GM20431 (cell line): ENCODE measurements around the gene MYO9B.

Experiments
- in situ Hi-C: fragments of 300-500 bp; cut with MseI, MboI; formaldehyde crosslinking; loops from one replicate; pipeline ENCODE4 v1.15.0; 2020; ENCODE audit warnings: low sequenced_read_pairs; ENCODE audit not compliant: unreplicated experiment

The MYO9B gene

DNA sequence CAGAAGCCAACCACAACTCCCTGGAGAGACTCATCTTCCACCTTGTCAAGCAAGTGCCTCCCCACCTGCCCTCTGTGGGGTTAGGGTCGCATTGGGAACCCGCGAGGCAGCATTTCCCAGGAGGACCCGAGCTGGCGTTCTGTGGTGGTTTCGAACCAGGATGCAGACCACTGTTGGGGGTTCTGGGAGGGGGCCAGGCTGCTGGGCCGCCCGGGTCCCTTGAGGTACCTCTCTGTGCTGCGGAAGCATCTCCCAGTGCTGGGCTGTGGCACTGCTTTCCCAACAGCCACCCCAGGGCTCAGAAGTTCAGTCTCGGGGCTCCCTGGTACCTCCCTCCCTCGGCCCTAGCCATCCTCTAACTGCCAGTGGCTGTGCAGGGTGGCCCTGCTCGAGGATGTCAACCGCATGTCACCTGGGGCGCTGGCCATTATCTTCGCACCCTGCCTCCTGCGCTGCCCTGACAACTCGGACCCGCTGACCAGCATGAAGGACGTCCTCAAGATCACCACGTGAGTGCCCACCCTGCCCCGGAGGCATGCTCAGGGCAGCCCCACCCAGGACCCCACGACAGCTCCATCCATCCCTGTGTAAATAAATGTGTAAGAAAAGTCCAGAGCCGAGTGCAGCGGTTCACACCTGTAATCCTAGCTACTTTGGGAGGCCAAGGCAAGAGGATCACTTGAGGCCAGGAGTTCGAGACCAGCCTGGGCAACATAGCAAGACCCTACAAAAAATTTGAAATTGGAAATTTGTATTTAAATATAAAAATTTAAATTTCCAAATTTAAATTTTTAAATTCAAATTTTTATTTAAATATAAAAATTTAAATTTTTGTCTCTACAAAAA lies 131.4 kb downstream of the MYO9B start:
- in situ Hi-C loops = no loop called here

DNA sequence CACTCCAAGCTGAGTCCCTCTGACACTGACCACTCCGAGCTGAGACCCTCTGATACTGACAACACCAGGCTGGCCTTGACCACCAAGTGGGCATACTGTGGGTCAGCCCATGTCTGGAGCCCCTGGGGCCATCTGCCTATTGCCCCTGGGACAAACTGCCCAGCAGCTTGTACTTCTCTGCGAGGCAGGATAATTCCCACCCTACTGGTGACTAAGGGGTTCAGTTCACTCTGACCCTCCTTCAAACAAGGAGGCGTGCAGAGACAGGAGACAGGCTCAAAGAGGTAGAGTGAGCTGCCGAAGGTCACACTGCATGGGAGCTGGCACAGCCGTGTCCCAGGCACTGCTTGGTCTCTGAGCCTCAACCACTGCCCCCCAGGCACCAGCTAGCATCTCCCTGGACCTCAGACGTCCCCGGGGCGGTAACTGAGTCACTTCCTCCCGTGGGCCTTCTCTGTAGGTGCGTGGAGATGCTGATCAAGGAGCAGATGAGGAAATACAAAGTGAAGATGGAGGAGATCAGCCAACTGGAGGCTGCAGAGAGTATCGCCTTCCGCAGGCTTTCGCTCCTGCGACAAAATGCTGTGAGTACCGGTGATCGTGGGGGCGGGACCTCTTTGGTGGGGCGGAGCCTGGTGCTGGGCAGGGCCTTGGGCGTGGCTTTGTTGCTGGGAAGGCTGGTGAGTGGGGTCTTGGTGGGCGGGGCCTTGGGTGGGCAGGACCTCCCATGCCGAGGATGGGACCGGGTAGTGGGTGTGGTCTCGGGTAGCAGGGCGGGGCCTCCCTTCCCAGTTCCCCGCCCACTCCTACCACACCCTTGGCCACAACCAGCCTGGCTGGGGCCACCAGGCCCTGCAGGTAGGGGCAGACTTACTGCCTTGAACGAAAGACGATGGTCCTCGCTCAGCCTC lies 133.8 kb downstream of the MYO9B start:
- in situ Hi-C loops = no loop called here

DNA sequence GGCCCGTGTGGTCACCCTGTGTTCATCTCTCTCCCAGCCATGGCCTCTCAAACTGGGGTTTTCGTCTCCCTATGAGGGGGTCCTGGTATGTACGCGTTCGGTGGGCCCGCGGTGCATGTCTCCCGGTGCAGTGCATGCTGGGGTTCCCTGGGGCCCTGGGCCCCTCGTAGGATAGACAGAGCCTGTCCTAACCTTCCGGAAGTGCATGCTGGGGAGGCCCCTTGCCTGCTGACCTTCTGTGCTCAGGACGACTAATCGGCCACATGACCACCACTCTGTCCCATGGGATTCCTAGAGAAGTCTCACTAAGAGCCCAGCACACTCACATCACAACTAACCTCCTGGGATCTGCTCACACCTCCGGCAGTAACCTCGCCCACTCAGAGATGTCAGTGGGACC lies 134.7 kb downstream of the MYO9B start:
- in situ Hi-C loops = no loop called here

DNA sequence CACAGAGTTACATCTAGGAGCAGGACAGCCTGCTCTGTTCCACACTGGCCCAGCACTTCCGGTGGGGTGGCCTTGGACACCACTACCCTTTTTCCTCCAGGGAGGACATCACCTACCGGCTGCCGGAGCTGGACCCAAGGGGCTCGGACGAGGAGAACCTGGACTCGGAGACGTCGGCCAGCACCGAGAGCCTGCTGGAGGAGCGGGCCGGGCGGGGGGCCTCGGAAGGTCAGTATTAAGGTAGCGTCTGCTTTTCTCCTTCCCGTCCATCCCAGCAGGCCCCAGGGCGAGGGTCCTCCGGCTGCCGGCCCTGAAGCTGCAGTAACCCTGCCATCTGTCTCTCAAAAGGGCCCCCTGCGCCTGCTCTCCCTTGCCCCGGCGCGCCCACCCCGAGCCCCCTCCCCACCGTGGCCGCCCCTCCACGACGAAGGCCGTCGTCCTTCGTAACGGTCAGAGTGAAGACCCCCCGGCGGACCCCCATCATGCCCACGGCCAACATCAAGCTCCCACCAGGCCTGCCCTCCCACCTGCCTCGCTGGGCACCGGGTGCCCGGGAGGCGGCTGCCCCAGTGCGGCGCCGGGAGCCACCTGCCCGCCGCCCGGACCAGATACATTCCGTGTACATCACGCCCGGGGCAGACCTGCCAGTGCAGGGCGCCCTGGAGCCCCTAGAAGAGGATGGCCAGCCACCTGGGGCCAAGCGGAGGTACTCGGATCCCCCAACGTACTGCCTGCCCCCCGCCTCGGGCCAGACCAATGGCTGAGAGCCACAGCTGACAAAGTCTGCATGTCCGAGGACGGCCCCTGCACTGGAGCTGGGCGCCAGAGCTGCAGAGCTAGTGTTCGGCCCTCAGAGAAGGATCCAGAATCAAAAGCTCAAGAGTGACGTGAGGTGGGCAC lies 136.2 kb downstream of the MYO9B start:
- in situ Hi-C loops = no loop called here

DNA sequence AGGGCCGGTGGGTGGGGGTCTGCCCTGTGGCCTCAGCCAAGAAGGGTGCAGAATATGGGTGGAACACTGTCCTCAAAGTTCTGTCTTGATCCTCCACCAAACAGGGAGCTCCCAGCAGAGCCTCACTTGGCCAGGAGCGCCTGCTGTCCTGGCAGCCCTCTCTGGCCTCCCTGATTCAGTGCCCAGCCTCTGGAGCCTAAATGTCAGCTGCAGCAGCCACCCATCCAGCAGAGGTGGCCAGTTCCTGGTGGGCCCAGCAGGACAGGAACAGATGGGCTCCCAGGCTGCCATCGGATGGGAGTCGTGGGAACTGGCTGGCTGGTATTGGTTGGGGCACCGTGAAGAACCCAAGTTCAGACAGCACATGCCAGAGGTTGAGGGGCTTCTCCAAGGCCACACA lies 137.8 kb downstream of the MYO9B start:
- in situ Hi-C loops = no loop called here

DNA sequence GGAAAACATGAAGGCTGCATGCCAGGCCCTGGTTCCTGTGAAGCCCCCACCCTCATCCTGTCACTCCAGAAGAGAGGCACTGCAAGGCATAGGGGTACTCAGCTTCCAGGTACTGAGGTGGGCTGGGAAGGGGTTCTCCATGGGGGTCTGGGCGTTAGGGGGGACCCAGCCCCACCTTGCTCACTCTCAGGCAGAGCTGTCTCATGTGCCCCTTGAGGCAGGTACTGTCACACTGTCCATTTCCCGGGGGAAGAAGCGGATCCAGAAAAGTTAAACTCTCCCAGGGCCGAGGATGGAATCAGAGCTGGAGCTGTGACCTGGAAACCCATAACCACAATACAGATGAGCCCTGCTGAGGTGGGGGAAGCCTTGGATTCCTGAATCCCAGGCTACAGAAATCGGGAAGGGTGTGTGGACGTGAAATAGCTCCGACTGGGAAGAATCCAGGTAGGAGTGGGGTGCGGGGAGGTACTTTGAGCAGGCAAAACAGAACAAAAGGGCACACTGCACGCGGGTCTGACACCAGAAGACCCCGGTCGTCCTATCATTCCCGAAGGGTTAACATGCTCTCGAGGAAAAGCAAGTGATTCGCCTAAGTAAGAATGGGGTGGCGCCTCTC lies 139.0 kb downstream of the MYO9B start:
- in situ Hi-C loops = no loop called here

DNA sequence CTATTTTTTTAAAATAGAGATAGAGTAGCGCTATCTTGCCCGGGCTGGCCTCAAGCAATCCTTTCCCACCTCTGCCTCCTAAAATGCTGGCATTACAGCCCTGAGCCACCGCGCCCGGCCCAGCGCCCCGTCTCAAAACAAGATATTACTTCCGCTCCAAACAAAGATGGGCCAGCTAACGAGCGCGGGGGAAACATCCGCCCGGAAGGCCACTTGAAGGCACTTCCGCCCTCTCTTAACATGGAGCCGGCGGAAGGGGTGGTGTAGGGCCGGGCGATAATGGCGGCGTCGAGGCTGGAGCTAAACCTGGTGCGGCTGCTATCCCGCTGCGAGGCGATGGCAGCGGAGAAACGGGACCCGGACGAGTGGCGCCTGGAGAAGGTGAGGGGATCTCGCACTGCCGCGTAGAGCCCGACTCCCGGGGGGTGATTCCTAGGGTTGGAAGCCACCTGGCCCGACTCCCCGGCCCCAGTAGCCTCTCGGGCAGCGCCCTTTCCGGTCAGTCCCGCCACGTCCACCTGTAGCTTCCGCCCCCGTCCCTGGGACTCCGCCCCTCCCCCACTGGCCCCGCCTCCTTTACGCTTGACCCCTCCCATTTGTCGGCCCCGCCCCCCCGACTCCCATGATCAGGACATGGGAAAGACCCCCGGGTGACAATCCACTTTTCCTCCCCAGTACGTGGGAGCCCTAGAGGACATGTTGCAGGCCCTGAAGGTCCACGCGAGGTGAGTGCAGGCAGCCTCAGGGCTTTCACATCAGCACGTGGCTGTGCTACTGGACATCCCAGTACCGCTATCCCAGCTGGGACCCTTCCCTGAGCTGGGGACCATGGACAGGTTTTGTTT lies 139.8 kb downstream of the MYO9B start, which contains the start of gene USE1:
Gene USE1, plus strand, starts transcription at position 231 of the 845 bp plus-strand sequence. Its CDS starts 49 bp downstream, at position 280.
- in situ Hi-C loops = no loop called here

DNA sequence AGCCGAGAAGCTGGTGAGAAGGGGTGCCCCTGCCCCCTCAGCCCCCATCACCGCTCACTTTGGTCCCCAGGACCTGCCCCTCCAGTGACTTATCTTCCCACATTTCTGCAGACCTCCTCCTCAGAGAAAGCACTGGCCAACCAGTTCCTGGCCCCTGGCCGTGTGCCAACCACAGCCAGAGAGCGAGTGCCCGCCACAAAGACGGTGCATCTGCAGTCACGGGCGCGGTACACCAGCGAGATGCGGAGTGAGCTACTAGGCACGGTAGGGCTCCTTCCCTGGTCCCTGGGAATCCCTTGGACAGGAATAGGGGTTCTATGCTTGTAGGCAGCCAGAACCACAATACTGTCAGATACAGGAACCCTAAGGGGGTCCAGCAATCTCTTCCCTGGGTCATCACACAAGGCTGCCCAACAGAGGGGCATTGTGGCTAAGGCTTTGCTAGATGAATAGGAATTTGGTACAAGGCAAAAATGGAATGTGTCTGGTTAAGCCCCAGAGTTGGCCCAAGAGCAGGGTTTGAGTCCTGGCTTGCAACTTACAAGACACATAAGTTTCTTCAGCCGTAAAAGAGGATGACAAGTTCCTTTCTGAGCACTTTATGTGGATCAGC lies 140.6 kb downstream of the MYO9B start:
- in situ Hi-C loops = no loop called here

DNA sequence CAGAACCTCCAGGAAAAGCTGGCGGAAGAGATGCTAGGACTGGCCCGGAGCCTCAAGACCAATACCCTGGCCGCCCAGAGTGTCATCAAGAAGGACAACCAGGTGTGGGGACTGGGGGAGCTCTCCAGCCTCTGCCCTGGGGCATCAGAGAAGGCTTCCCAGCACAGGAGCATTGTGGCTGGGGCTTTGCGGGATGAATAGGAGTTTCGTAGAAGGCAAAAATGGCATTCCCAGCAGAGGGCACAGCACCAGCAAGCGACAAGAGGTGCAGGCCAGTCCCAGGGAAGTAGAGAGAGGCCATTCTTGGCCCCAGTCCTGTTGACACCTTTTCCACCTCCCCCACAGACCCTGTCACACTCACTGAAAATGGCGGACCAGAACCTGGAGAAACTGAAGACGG lies 143.7 kb downstream of the MYO9B start:
- in situ Hi-C loops = no loop called here

DNA sequence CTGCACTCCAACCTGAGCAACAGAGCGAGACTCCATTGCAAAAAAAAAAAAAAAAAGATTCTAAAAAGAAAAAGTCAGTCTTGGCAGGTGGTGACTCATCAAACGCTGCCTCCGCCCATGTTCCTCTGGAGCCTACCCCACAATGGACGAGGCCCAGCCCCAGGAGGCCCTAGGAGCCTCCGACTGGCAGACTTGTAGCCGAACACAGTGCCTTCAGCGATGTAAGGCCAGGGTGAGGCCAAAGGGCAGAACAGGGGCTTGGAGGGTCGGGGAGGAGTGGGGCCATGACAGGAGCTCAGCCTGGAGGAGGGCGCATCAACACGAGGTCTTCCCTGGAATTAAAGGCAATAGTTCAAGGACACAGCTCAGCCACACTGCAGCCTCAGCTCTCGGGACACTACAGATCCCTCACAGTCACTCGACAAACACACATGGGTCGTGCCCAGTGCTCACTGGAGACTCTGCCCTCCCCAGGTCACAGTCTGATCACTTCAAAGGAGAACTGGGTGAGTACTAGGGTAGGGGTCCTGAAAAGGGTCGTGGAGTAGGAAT lies 144.7 kb downstream of the MYO9B start:
- in situ Hi-C loops = no loop called here

DNA sequence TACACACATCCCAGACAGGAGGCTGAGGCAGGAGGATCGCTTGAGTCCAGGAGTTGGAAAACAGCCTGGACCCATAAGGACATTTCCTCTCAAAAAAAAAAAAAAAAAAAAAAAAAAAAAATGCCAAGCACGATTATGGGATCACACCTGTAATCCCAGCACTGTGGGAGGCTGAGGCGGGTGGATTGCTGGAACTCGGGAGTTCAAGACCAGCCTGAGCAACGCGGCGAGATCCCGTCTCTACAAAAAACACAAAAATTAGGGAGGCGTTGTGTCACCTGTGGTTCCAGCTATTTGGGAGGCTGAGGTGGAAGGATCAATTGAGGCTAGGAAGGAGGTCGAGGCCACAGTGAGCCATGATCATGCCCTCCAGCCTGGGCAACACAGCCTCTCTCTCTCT lies 149.5 kb downstream of the MYO9B start:
- in situ Hi-C loops = no loop called here

DNA sequence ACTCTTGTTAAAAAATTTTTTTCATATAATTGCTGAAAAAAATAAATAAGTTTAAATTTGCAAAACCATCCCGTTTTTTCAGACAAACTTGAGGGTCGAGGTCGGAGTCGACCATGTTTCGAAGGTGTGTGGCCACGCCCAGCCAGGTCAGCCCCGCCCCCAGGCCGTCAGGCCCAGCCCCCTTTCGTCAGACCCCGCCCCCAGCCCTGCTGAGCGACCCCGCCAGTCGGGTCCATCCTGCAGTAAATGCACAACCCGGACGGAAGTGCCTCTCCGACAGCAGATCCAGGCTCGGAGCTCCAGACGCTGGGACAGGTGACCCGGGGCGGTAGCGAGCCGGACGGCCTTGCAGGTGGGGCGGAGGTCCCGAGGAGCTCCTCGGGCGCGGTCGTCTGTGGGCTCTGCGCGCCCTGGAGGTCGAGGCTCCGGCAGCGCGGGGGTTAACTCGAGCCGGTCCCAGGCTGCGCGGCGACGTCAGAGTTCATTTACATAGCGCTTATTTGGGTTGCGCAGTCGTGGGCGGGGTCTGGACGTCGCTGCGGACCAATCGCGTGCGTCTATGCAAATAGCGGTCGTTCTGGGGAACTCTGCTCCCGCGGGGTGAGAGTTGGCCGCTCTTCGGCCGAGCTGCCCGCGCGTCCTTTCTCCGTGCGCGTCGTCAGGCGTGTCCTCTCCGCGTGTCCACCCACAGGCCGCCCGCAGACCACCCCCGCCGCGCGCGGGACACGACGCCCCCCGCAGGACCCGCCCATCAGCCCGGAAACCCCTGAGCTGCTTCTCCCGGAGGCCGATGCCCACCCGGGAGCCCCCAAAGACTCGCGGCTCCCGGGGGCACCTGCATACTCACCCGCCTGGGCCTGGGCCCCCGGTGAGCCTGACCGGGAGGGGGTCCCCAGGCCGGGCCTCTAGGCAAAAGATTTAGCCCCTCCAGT lies 150.7 kb downstream of the MYO9B start, which contains the start of gene OCEL1:
Gene OCEL1, plus strand, starts transcription at position 225 of the 932 bp plus-strand sequence. Its CDS starts 22 bp downstream, at position 247.
- in situ Hi-C loops = no loop called here

DNA sequence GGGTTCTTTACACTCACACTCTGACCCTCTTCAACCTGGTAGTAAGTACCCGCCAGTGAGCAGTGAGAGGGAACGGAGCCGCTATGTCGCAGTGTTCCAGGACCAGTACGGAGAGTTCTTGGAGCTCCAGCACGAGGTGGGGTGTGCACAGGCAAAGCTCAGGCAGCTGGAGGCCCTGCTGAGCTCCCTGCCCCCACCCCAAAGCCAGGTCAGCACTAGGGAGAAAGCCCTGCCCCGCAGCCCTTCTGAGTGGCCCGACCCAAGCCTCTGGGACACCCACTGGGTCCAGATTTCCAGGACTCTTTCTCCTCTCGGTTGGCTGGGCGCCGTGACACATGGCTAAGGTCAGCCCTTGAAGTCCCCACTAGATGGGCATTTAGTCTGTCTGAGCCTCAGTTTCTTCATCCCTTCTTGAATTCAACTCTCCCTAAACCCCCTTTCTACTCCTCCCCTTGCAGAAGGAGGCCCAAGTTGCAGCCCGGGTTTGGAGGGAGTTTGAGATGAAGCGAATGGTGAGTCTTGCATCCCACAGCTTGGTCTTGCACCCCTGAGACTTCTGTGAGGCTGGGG lies 152.3 kb downstream of the MYO9B start:
- in situ Hi-C loops = no loop called here

DNA sequence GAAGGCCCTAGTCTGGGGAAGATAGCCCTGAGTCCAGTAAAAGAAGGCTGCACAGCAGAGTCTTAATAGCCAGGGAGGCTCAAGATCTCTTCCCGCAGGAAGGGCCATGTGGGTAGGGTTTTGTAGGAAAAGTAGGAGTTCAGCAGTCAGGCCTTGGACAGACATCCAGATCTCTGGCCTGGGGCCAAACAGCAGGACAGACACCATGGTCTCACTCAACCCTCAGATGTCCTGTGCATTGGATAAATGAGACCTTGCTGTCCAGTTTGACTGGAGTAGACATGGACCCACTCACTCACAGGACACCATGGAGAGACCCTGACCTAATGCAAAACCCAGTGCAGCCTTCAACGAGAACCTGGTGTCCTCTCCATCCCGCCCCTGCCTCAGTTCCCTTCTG lies 154.3 kb downstream of the MYO9B start:
- in situ Hi-C loops = no loop called here

DNA sequence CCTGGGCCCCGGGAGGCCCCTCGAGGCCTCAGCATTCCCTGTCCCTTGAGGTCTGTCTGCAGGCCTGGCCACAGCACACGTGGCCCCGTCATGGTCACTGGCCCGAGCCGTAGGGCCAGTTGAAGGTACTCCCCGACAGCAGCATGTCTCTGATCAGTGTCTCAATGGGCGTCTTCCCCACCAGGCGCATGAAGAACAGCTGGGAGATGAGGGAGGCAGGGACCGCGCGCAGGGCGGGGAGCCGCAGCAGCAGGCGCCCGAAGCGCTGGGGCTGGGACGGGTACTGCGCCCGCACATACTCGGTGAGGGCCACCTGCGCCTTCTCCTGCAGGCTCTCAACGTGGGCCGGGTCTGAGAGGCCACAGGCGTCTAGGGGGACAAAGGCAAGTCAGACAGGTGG lies 156.7 kb downstream of the MYO9B start:
- in situ Hi-C loops = no loop called here

DNA sequence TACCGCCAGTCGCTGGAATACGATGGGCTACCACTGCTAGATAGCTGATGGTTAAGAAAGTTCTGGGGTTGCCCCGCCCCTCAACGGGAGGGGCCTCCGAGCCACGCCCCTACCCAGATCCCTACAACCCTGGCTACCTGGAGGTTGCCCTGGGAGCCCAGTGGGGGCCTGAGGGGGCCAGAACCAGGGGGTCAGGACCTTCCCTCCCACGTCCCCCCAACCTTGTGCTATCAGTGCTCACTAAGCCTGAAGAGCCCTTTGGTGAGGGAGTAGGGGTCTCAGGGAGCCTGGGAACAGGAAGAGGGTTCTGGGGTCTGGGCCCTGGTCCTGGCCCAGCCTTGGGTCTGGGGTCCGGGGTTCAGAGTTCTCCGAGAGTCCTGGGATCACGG lies 159.3 kb downstream of the MYO9B start:
- in situ Hi-C loops = no loop called here
